SU-DHL-6 (cell line): ENCODE results near the gene HELZ2.

Experiments
- CTCF ChIP-seq: fragments of 200-600 bp; sonication (generic); IDR thresholded peaks from one replicate; pipeline ENCODE4 v1.5.1; 2017; ENCODE audit warnings: antibody characterized with exemption, mild to moderate bottlenecking, low read length, moderate library complexity; ENCODE audit not compliant: insufficient read depth, poor library complexity, severe bottlenecking
- EZH2phosphoT487 ChIP-seq: fragments of 200-600 bp; sonication (generic), shearing (Covaris generic); conservative IDR thresholded peaks from 2 replicates; pipeline ENCODE4 v1.6.1; 2018; ENCODE audit warnings: mild to moderate bottlenecking, antibody characterized with exemption, low read length, moderate library complexity, mixed read lengths

DNA sequence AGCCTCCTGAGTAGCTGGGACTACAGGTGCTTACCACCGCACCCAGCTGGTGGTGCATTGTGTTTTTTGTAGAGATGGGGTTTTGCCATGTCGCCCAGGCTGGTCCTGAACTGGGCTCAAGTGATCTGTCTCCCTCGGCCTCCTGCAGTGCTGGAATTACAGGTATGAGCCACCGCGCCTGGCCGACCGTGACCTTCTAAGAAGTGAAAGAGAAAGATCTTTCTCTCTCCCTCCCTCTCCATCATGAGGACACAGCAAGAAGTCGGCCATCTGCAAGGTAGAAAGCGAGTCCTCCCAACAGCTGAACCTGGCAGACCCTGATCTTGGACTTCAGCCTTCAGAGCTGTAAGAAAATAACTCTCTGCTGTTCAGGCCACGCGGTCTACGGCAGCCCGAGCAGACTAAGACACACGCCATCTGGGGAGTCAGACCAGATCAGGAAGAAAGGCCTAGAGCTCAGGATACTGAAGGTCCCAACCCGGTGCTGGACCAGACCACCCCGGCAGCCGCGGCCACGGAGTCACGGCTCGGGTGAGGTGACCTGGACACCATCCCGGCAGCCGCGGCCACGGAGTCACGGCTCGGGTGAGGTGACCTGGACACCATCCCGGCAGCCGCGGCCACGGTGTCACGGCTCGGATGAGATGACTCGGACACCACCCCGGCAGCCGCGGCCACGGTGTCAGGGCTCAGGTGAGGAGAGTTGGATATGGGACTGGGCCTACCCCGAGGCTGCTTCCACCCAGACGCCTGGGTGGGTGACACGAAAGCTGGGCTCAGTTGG, 43.2 kb upstream of the HELZ2 start:
- TF ChIP-seq CTCF (no peak), EZH2phosphoT487 (no peak)
